CD4-positive, alpha-beta T cell treated with Interleukin-6 for 4 hours (primary cell): ENCODE data around the gene METTL24.
"Not testable (repeated sequence)": the region's sequence is repeated elsewhere in the genome, so short reads cannot be mapped to it uniquely, and the experiment has no call there.

ENCODE experiments used
- DNase-seq: peaks from one replicate; pipeline ENCODE4 v3.0.0-alpha.2; 2020; ENCODE audit warnings: mixed read lengths

METTL24 gene

GRCh38 chr6:110359556-110359955 is 1.4 kb upstream of the METTL24 start:
- DNase-seq: no peak

- DNase-seq: no peak
These were observed 508 bp upstream of the METTL24 start for GRCh38 chr6:110358553-110359160.

- DNase-seq: no peak
These were observed 868 bp downstream of the METTL24 start for GRCh38 chr6:110357298-110357663.

- no peak for DNase-seq
These were observed 1.4 kb downstream of the METTL24 start for GRCh38 chr6:110356778-110357177.

- no peak for DNase-seq
These were observed 2.4 kb downstream of the METTL24 start for GRCh38 chr6:110355727-110356126.

- no peak for DNase-seq
These were observed 3.1 kb downstream of the METTL24 start for GRCh38 chr6:110355022-110355421.

GRCh38 chr6:110354153-110354552 is 4.0 kb downstream of the METTL24 start:
- DNase-seq: no peak

- DNase-seq: no peak
These were observed 4.6 kb downstream of the METTL24 start for GRCh38 chr6:110353457-110354001.

GRCh38 chr6:110352563-110353262 is 5.4 kb downstream of the METTL24 start:
- no peak for DNase-seq

- DNase-seq: no peak
These were observed 6.2 kb downstream of the METTL24 start for GRCh38 chr6:110351986-110352385.

GRCh38 chr6:110351546-110351945 is 6.6 kb downstream of the METTL24 start:
- no peak for DNase-seq

- not testable (repeated sequence) for DNase-seq
These were observed 7.6 kb downstream of the METTL24 start for GRCh38 chr6:110350593-110350992.

GRCh38 chr6:110348961-110349690 is 9.0 kb downstream of the METTL24 start:
- no peak for DNase-seq

GRCh38 chr6:110345025-110345424 is 13.1 kb downstream of the METTL24 start:
- DNase-seq: no peak

- DNase-seq: no peak
These were observed 15.4 kb downstream of the METTL24 start for GRCh38 chr6:110342759-110343158.

- DNase-seq: no peak
These were observed 16.2 kb downstream of the METTL24 start for GRCh38 chr6:110341663-110342596.

- no peak for DNase-seq
These were observed 17.1 kb downstream of the METTL24 start for GRCh38 chr6:110341067-110341466.

- no peak for DNase-seq
These were observed 17.7 kb downstream of the METTL24 start for GRCh38 chr6:110340392-110340965.

GRCh38 chr6:110338820-110339470 is 19.2 kb downstream of the METTL24 start:
- no peak for DNase-seq

GRCh38 chr6:110337486-110337885 is 20.7 kb downstream of the METTL24 start:
- no peak for DNase-seq

GRCh38 chr6:110334423-110335180 is 23.5 kb downstream of the METTL24 start:
- DNase-seq: no peak
